Suprapubic skin (tissue), 4 donors: ENCODE results near the gene SP2. TPM values are rescaled to one million over a fixed set of nuclear protein-coding genes. Genes with fewer than 3 reads are reported as not detected.

Experiments used
- DNase-seq, 2 donors: peaks; one replicate each; pipeline ENCODE4 v3.0.0-alpha.2; 2019; ENCODE audit warnings: low spot score in 2 of 2
- H3K27ac ChIP-seq: fragments of 200-600 bp; sonication (generic); one replicate; pipeline ENCODE4 v1.5.1; 2019
- H3K27me3 ChIP-seq: fragments of 200-600 bp; sonication (generic); one replicate; pipeline ENCODE4 v1.5.1; 2019
- H3K36me3 ChIP-seq: fragments of 200-600 bp; sonication (generic); one replicate; pipeline ENCODE4 v1.5.1; 2019
- H3K4me1 ChIP-seq: fragments of 200-600 bp; sonication (generic); one replicate; pipeline ENCODE4 v1.5.1; 2019
- H3K4me3 ChIP-seq: fragments of 200-600 bp; sonication (generic); one replicate; pipeline ENCODE4 v1.5.1; 2019; ENCODE audit warnings: mild to moderate bottlenecking
- H3K9me3 ChIP-seq: fragments of 200-600 bp; sonication (generic); one replicate; pipeline ENCODE4 v1.5.1; 2019
- EP300 ChIP-seq: sonication (generic); formaldehyde crosslinking; IDR thresholded peaks from one replicate; pipeline ENCODE4 v1.6.1; 2017; ENCODE audit warnings: antibody characterized with exemption
- POLR2A ChIP-seq, 2 donors: fragments of 450-650 bp; IDR thresholded peaks; one replicate each; pipeline ENCODE4 v1.6.1; 2017; ENCODE audit warnings: antibody characterized with exemption in 2 of 2, mild to moderate bottlenecking in 2 of 2, moderate library complexity in 2 of 2
- POLR2AphosphoS5 ChIP-seq, 3 donors: sonication (generic); formaldehyde crosslinking; IDR thresholded peaks; one replicate each; pipeline ENCODE4 v1.6.1; 2017; ENCODE audit warnings: antibody characterized with exemption in 3 of 3
- WGBS: methylation state at CpG from one replicate; pipeline ENCODE4 v1.1.5; 2018; 5-methylcytosine and 5-hydroxymethylcytosine counted together
- total RNA-seq, 4 donors: library from RNA; depleted of rRNA; stranded (reverse); fragments of >200 nt; gene quantifications; one replicate each; pipeline ENCODE4 v1.1.0, GENCODE V29; 2016
- TF ChIP-seq, protein P1 (sequence below), 2 donors: fragments of 200-600 bp in 1 of 2; fragments of 450-650 bp in 1 of 2; sonication (generic) in 1 of 2; IDR thresholded peaks; one replicate each; pipeline ENCODE4 v1.5.1; 2016 to 2019; ENCODE audit warnings: antibody characterized with exemption in 2 of 2, mild to moderate bottlenecking in 1 of 2, moderate library complexity in 1 of 2

Gene SP2
- total RNA-seq, 4 donors from 2014 or later = 6.9 to 12.7 (median 9.8) TPM

DNA sequence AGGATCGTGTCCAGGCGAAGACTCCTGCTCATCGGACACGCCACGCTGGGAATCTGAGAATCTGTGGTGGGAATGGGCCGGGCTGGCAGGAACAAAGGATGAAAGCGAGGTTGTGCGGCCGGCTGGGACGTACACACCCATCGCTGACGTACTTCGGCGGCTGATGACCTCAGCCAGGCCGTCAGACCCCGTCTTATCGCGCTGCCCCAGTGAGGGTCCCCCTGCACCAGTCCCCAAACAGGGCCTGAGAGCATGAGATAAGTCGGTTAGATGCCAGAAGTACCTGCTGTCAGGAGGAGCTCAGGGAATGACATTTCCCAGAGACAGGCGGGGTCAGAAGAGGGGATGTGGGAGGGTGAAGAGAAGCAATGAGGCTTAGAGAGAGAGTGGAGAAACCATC, 29.1 kb upstream of the SP2 start:
- Histone ChIP-seq H3K4me3 (no peak overlapping the region), H3K9me3 (no peaks in the 10 kb centered on the region), H3K36me3 (no peaks in the 10 kb centered on the region), H3K27ac (no peak overlapping the region), H3K27me3 (peaks cover 59% of the 10 kb centered on the region), H3K4me1 (peaks cover 7% of the 10 kb centered on the region)
- no peak for TF ChIP-seq POLR2A (IDR thresholded peaks at IDR 0.05)
- TF ChIP-seq, protein P1, sequence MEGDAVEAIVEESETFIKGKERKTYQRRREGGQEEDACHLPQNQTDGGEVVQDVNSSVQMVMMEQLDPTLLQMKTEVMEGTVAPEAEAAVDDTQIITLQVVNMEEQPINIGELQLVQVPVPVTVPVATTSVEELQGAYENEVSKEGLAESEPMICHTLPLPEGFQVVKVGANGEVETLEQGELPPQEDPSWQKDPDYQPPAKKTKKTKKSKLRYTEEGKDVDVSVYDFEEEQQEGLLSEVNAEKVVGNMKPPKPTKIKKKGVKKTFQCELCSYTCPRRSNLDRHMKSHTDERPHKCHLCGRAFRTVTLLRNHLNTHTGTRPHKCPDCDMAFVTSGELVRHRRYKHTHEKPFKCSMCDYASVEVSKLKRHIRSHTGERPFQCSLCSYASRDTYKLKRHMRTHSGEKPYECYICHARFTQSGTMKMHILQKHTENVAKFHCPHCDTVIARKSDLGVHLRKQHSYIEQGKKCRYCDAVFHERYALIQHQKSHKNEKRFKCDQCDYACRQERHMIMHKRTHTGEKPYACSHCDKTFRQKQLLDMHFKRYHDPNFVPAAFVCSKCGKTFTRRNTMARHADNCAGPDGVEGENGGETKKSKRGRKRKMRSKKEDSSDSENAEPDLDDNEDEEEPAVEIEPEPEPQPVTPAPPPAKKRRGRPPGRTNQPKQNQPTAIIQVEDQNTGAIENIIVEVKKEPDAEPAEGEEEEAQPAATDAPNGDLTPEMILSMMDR (IDR thresholded peaks at IDR 0.05) = no peak
- TF ChIP-seq POLR2AphosphoS5 (IDR thresholded peaks at IDR 0.05) = no peak
- TF ChIP-seq EP300 = no peak
- WGBS = 62% methylated on average over 20 of the region's 20 CpGs
- DNase-seq = no peak

DNA sequence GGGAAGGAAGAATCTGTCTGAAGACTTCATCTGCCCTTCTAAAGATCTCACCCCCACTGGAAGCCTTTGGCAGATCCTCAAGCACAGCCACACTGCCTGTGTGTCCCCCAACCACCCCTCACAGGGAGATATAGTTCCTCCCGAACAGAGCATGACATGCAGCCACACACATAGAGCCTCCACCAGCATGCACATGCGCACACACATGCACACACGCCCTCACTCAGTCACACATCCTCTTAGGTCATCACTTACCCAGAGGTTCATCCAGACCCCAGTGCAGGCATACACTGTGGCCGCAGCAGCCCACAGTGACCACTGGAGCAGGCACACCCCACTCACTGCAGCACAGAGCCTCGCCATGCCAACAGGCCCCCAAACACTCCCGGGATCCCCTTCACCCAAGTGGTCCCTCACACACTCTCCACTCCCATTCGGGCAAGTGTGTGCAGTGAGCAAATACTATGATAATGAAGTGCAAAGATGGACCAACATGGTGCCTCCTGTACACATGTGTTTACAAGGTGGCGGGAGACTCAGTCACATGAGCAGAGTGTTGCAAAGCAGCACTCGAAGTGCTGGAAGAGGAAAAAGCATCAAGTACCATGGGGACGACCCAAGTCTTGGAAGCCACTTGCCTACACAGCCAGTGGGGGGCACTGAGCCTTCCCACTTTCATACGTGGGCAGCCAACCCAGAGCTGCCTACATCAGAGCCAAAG, 28.1 kb upstream of the SP2 start:
- H3K4me1 ChIP-seq = peaks cover 17% of the 10 kb centered on the region
- DNase-seq = no peak
- H3K4me3 ChIP-seq = no peak overlapping the region
- no peak for TF ChIP-seq POLR2AphosphoS5 (IDR thresholded peaks at IDR 0.05)
- TF ChIP-seq EP300 = no peak
- no peak for TF ChIP-seq POLR2A (IDR thresholded peaks at IDR 0.05)
- TF ChIP-seq, protein P1 (IDR thresholded peaks at IDR 0.05) = no peak
- 83% methylated on average over 11 of the region's 11 CpGs for WGBS
- no peaks in the 10 kb centered on the region for H3K9me3 ChIP-seq
- no peak overlapping the region for H3K27ac ChIP-seq
- no peaks in the 10 kb centered on the region for H3K36me3 ChIP-seq
- peaks cover 69% of the 10 kb centered on the region for H3K27me3 ChIP-seq

DNA sequence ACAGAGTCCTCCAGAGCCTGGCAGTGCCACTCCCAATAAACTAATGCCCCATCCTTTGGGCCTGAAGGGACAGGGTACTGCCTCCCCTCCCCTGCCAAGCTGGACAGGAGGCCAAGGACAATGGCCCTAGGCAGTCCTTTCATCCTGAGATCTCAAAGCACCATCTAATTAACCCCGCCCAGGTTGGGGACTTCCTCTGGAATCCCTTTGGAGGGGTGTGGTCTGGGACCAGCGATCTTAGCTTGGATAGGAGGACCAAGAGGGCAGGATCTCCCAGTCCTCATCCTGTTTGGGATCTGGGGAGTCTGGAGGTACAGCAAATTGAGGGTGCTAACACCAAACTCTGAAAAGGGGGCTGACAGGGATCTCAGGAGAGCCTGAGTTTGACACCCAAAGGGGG, 26.9 kb upstream of the SP2 start:
- no peak overlapping the region for H3K27ac ChIP-seq
- no peak for DNase-seq
- peaks cover 78% of the 10 kb centered on the region for H3K27me3 ChIP-seq
- peaks cover 22% of the 10 kb centered on the region for H3K4me1 ChIP-seq
- H3K36me3 ChIP-seq = no peaks in the 10 kb centered on the region
- no peaks in the 10 kb centered on the region for H3K9me3 ChIP-seq
- TF ChIP-seq, protein P1 (IDR thresholded peaks at IDR 0.05) = no peak
- no peak for TF ChIP-seq EP300
- TF ChIP-seq POLR2AphosphoS5 (IDR thresholded peaks at IDR 0.05) = no peak
- no peak for TF ChIP-seq POLR2A (IDR thresholded peaks at IDR 0.05)
- 31% methylated on average over 2 of the region's 2 CpGs for WGBS
- no peak overlapping the region for H3K4me3 ChIP-seq

DNA sequence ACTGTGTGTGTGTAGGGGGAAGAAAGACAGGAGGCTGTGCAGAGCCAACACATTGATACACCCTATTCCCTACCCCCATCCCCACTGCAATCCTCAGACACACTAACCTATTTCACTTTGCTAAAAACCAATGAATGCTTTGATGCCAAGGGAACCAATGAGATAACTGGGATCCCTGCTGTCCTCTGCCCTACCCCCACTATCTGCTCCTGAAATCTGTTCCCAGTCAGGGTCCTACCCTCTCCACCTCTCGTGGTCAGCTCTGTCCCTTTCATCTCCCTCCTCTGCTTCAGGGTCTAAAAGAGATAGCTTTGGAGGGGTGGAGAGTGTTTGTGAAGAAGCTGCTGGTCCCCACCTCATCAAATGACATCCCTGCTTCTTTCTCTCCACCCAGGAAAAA, 26.0 kb upstream of the SP2 start:
- Histone ChIP-seq H3K27me3 (peaks cover 88% of the 10 kb centered on the region), H3K36me3 (no peaks in the 10 kb centered on the region), H3K4me1 (peaks cover 18% of the 10 kb centered on the region), H3K4me3 (no peak overlapping the region), H3K27ac (no peak overlapping the region), H3K9me3 (no peaks in the 10 kb centered on the region)
- no peak for DNase-seq
- TF ChIP-seq POLR2A (IDR thresholded peaks at IDR 0.05) (no peak), EP300 (no peak), POLR2AphosphoS5 (IDR thresholded peaks at IDR 0.05) (no peak)
- TF ChIP-seq, protein P1 (IDR thresholded peaks at IDR 0.05) = no peak
- WGBS = 55% methylated on average over 1 of the region's 1 CpG

DNA sequence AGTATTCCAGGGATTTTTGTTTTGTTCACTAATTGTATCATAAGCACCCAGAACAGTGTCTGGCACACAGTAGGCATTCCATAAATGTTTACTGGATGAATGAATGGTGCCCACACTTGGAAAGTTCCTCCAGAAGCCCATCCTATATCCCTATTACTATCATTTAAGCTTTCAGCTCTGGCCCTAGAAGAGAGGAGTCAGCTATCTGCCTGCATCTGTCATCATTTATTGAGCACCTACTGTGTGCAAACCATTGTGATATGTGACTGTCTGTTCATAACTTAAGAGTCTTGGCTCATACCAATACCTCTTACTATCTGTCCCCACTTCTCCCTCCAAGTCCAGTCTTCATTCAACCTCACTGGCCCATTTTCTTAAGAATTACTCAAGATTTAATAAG, 25.0 kb upstream of the SP2 start:
- Histone ChIP-seq H3K27me3 (peaks cover 85% of the 10 kb centered on the region), H3K4me1 (peaks cover 18% of the 10 kb centered on the region), H3K4me3 (no peak overlapping the region), H3K27ac (no peak overlapping the region), H3K36me3 (no peaks in the 10 kb centered on the region), H3K9me3 (no peaks in the 10 kb centered on the region)
- no peak for TF ChIP-seq POLR2A (IDR thresholded peaks at IDR 0.05)
- no peak for TF ChIP-seq POLR2AphosphoS5 (IDR thresholded peaks at IDR 0.05)
- TF ChIP-seq EP300 = no peak
- TF ChIP-seq, protein P1 (IDR thresholded peaks at IDR 0.05) = no peak
- DNase-seq = no peak
